Left kidney (tissue), 2 donors: ENCODE measurements around the gene PLOD1. TPM values are rescaled to one million over a fixed set of nuclear protein-coding genes. Genes with fewer than 3 reads are reported as not detected.
A peak's percentile ranks its signal among the peaks of the same experiment; 100 is the strongest.
"Not testable (repeated sequence)": the region's sequence is repeated elsewhere in the genome, so short reads cannot be mapped to it uniquely, and the experiment has no call there.

ENCODE experiments used
- DNase-seq: peaks from one replicate; pipeline ENCODE4 v3.0.0-alpha.2; 2013
- polyA plus RNA-seq: library from polyadenylated mRNA; unstranded; fragments of 120-200 nt; gene quantifications from one replicate; pipeline ENCODE4 v1.2.1, GENCODE V29; 2013; ENCODE audit not compliant: insufficient read length

Gene PLOD1
- polyA plus RNA-seq, 1 donor: 84.3 TPM

GRCh38 chr1:11938722-11939526 lies 4.4 kb downstream of the PLOD1 start:
- DNase-seq: no peak

GRCh38 chr1:11939794-11940193 lies 5.3 kb downstream of the PLOD1 start:
- DNase-seq: not testable (repeated sequence)

DNA sequence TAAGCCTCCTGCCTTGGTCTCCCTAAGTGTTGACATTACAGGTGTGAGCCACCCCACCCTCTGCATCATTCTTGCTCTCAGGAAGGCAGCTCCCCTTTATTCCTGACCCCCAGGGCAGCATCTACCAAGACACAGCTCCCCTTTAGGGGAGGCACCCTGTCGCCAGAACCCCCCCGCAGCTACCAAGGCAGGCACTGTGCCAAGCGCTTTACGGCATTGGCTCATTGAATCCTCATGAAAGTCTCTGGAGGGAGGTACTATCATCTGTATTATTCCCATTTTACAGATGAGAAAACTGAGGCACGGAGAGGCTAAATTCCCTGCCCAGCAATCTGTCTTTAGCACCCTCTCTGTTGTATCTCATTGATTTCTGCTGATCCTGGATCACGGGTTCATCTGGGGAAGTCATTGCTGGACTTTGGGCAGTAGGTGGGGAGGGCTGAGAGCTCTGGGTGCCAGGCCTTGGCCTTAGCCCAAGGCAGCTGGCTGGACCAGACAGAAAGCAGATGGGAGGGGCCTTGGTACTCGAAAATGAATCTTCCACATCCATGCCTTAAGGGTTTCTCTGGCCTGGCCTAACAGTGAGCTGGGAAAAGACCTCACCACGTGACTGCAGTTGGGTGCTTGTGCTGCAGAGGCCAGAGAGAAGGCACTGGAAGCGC lies 5.9 kb downstream of the PLOD1 start:
- DNase-seq: no peak

- DNase-seq: no peak
These were observed 7.8 kb downstream of the PLOD1 start for GRCh38 chr1:11942280-11942679.

DNA sequence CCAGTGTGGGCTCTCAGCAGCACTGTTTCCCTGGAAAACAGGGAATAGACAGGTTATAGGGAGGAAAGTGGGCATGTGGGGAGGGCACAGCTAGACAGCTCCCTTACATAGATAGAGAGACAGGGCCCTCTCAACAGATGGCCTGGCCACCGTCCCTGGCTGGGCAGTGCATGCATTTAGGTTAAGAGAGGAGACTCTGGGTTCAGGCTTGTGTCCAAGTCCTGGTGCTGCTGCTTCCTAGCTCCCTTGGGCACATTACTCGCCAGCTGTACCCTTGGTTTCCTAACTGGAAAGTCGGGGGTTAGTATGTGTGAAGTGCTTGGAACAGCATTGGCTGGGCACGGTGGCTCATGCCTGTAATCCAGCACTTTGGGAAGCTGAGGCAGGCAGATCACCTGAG lies 9.1 kb downstream of the PLOD1 start:
- no peak for DNase-seq

DNA sequence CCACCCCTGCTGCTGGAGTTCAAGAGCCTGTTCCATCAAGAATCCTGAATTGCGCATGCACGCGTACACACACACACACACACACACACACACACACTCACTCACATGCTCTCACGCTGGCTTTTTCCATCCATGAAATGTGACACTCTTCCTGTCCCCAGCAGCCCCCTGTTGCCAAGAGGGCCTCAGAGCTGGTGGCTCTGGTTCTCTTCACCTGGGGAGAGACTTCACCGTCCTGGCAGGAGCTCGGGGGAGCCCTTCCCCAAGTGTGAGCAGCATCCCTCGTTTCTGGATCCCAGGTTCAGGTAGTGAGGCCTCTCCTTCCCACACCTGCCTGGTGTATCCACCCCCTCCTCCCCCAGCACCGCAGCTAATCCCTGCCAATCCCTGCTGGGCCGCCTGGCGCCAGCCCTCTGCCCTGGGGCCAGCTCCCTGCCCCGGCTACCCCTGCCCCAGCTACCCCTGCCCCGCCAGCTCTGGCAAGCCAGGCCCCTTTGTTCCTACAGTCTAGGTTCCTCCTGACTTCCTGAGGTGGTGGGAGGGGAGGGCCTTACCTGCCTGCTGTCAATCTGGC lies 9.9 kb downstream of the PLOD1 start:
- peak; percentile 81 for DNase-seq

DNA sequence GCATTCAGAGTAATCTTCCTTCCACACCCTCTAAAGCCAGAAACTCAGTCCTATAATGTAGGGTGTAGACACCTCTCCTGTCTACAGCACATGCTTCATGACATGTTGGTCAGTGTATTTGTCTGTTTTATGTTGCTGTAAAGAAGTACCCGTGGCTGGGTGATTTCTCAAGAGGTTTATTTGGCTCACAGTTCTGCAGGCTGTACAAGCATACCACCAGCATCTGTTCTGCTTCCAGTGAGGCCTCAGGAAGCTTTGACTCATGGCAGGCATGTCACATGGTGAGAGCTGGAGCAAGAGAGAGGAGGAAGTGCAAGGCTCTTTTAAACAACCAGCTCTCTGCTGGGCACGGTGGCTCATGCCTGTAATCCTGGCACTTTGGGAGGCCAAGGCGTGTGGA lies 12.1 kb downstream of the PLOD1 start:
- DNase-seq: no peak

DNA sequence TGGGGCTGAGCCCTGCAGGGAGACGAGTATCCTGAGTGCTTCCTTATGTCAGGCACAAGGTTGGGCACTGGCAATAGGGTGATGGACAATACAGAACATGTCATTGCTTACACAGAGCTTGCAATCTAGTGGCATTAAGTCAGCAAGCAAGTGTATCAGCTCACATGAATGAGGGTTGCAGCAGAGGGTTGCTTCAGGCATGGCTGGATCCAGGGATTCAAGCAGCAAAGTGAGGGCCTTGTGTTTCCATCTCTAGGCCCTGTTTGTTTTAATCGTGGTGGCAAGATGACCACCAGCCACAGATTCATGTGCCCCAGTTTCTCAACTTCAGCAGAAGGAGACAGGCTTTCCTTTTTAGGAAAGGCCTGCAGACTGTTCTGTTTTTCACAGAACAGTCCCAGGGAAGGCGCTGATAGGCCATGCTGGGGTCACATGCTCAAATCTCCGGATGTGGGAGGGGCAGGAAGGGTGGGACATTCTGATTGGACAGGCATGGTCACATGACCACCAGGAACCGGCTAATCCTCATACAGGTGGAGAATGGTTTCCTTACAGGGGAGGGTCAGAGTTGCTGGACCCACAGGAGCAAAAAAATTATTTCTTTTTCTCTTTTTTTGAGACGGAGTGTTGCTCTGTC lies 14.4 kb downstream of the PLOD1 start:
- no peak for DNase-seq

- DNase-seq: no peak
These were observed 17.4 kb downstream of the PLOD1 start for GRCh38 chr1:11951901-11952300.

DNA sequence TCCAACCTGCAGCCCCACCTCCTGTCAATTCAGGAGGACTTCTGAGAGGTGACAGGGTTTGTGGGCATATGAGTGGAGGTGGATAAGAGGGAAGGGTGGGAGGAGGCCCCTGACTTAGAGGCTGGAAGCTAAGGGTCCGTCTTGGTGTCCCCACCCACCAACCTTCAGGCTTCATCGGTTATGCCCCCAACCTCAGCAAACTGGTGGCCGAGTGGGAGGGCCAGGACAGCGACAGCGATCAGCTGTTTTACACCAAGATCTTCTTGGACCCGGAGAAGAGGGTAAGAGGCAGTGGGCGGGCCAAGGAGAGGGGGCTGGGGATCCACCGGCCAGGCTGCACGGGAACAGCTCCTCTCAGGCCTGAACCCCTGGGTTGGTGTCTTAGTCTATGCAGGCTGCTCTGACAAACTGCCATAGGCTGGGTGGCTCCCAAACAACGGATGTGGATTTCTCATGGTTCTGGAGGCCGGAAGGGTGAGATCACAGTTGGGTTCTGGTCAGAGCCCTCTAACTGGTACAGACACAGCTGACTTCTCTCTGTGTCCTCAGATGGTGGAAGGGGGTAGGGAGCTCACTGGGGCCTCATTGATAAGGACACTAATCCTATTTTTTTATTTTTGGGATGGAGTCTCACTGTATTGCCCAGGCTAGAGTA lies 18.1 kb downstream of the PLOD1 start:
- DNase-seq: no peak

GRCh38 chr1:11955221-11955620 lies 20.7 kb downstream of the PLOD1 start:
- no peak for DNase-seq

DNA sequence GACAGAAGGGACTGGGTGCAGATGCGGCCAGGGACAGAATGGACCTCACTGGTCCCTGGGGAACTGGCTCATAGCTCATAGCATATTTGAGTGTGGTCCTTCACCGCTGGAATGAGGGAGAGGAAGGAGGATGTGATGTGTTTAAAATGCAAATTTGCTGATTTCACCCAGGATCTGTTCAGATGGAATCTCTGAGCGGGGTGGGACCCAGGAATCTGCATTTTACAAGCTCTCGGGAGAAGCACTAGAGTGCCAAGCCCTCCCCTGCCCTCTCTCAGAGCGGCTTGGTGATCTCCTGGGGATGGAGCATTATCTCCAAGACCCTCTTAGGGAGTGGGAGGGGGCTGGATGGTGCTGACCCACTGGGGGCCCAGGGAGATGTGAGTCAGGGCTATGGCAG lies 22.9 kb downstream of the PLOD1 start:
- DNase-seq: no peak

- no peak for DNase-seq
These were observed 23.4 kb downstream of the PLOD1 start for GRCh38 chr1:11957897-11958296.

- DNase-seq: no peak
These were observed 25.8 kb downstream of the PLOD1 start for GRCh38 chr1:11960276-11960675.

DNA sequence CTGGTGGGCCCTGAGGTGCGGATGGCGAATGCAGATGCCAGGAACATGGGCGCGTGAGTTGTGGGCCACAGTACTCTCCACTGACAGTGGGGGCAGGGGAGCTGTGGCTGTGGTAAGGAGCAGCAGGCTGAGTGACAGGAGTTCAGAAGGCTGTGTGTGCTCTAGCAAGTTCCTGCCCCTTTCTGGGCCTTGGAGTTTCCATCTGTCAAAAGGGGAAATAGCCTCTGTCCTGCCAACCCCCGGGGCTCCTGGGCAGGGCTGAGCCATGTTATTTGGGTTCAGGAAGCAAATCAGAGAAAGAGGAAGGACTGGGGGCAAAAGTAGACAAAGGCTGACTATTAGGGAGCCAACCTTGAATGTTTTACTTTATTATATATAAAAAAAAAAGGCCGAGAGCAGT lies 26.2 kb downstream of the PLOD1 start:
- DNase-seq: no peak

GRCh38 chr1:11961230-11961629 lies 26.7 kb downstream of the PLOD1 start:
- DNase-seq: peak; percentile 67

DNA sequence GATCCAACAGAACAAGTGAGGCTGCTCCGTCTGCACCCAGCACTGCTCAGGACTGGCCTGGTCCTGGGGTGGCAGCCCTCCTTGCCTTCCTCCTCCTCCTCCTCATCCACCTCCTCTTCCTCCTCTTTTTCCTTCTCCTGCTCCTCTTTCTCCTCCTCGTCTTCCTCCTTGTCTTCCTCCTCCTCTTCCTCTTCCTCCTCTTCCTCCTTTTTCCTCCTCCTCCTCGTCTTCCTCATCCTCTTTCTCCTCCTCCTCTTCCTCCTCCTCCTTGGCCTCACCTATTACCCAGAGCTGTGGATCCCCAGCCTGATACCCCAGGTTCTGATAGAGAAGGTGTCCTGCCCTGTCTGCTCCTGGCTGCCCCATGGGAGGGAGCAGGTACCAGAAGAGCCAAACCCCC lies 29.1 kb downstream of the PLOD1 start:
- no peak for DNase-seq

DNA sequence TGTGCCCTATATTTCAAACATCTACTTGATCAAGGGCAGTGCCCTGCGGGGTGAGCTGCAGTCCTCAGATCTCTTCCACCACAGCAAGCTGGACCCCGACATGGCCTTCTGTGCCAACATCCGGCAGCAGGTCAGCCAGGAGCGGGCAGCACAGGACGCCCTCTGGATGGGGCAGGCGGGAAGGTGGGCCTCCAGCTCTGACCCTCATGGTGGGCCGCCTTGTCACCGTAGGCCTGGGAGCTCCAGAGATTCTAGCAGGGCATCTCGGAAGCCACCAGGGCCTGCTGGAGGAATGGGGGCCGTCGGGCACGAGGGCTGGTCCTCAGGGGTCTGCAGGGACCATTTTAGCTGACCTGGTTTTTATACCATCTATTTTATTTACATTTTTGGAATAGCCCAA lies 30.1 kb downstream of the PLOD1 start:
- DNase-seq: no peak

DNA sequence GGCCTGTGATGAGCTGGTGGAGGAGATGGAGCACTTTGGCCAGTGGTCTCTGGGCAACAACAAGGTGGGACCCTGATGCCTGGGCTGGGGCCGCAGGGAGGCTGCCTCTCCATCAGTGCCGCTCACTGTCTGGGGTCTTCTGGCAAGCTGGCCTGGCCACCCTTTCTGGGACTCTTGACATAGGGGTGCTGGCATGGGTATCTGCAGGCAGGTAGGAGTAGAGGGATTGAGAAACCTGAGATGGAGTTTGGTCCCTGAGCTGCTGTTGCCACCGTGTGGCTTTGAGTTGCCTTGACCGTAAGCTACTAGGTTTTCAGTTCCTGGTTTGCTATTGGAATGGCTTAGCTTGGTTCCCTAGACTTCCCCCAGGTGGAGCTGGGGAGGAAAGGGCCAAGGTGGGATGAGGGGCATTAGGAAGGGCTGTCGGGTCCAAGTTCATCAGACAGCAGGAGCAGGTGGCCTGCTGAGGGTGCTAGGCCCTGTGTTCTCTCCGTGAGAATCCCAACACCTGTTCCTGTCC lies 32.6 kb downstream of the PLOD1 start:
- DNase-seq: peak; percentile 54

GRCh38 chr1:11970441-11971185 lies 36.1 kb downstream of the PLOD1 start:
- DNase-seq: no peak

DNA sequence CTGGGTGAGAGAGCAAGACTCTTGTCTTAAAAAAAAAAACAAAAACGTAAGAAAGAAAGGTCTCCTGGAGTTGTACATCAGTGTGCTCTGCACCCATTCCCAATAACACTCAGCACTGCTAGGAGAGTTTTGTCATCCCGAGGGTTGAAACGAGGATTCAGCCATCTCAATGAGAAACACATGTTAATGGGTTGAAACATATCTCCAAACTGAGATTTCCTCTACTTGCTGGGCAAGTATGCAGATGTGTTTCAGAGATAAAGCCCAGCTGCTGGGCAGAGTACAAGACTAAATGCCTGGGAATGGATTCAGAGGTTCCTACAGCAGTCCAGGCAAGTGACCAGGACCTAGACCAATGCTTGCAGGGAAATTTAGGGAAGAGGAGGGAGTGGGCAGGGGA lies 43.1 kb downstream of the PLOD1 start:
- DNase-seq: no peak
